CD4-positive, alpha-beta T cell (primary cell): ENCODE results near the gene PAPSS1. TPM values are rescaled to one million over a fixed set of nuclear protein-coding genes. Genes with fewer than 3 reads are reported as not detected.

Source experiments
- ATAC-seq: fragments of 200-7000 bp; cut with Tn5 transposase; one replicate; pipeline ENCODE4 v1.10.0; 2022; ENCODE audit warnings: mild to moderate bottlenecking; ENCODE audit not compliant: poor library complexity
- CTCF ChIA-PET: fragments of 350-600 bp; sonication (Branson Sonifier 250); formaldehyde crosslinking; loops from one replicate; lab custom pipeline; 2021; ENCODE audit warnings: antibody characterized with exemption, inconsistent platforms; lab: Charles Lee
- POLR2A ChIA-PET: fragments of 350-600 bp; sonication (Branson Sonifier 250); formaldehyde crosslinking; loops from one replicate; lab custom pipeline; 2021; ENCODE audit warnings: antibody characterized with exemption, inconsistent platforms; lab: Charles Lee
- DNase-seq, 14 experiments: peaks; one replicate each; pipeline ENCODE4 v3.0.0-alpha.2; 2013 to 2020; ENCODE audit warnings: mixed read lengths in 2 of 14
- H3K27ac ChIP-seq, 2 donors: one replicate each; pipeline versions ENCODE4 v1.5.1 to v1.7.0; 2013; ENCODE audit warnings: low read length in 2 of 2, low read depth in 1 of 2, mild to moderate bottlenecking in 1 of 2
- H3K27me3 ChIP-seq, 2 experiments: 1 replicate in 1 of 2; 2 replicates in 1 of 2; pipeline versions ENCODE4 v1.6.1 to v1.7.0; 2013; ENCODE audit warnings: low read length in 2 of 2, control low read depth in 1 of 2, mild to moderate bottlenecking in 1 of 2, moderate library complexity in 1 of 2; ENCODE audit not compliant: insufficient read depth in 2 of 2, control insufficient read depth in 1 of 2
- H3K36me3 ChIP-seq: one replicate; pipeline ENCODE4 v1.6.1; 2013; ENCODE audit warnings: low read length, control low read depth; ENCODE audit not compliant: insufficient read depth
- H3K4me1 ChIP-seq: one replicate; pipeline ENCODE4 v1.6.1; 2013; ENCODE audit warnings: low read length, control low read depth; ENCODE audit not compliant: insufficient read depth
- H3K4me3 ChIP-seq: one replicate; pipeline ENCODE4 v1.5.1; 2013; ENCODE audit warnings: mild to moderate bottlenecking, low read length, moderate library complexity
- H3K9me3 ChIP-seq, 2 experiments: 1 replicate in 1 of 2; 2 replicates in 1 of 2; pipeline versions ENCODE4 v1.6.1 to v1.7.0; 2013; ENCODE audit warnings: low read length in 2 of 2, mild to moderate bottlenecking in 2 of 2, control low read depth in 1 of 2, moderate library complexity in 1 of 2; ENCODE audit not compliant: control insufficient read depth in 1 of 2, insufficient read depth in 1 of 2
- H3K27ac Mint-ChIP-seq: one replicate; pipeline ENCODE4 v1.8.0; 2020; ENCODE audit warnings: mixed read lengths
- H3K27me3 Mint-ChIP-seq: one replicate; pipeline ENCODE4 v1.8.0; 2021; ENCODE audit warnings: mixed read lengths
- H3K36me3 Mint-ChIP-seq: one replicate; pipeline ENCODE4 v1.8.0; 2021; ENCODE audit warnings: low read depth, mixed read lengths
- H3K4me1 Mint-ChIP-seq: one replicate; pipeline ENCODE4 v1.8.0; 2021; ENCODE audit warnings: low read depth, mixed read lengths
- H3K4me3 Mint-ChIP-seq: one replicate; pipeline ENCODE4 v1.8.0; 2020; ENCODE audit warnings: mild to moderate bottlenecking, mixed read lengths
- H3K9me3 Mint-ChIP-seq: one replicate; pipeline ENCODE4 v1.8.0; 2020; ENCODE audit warnings: mixed read lengths
- intact Hi-C, 2 experiments: fragments of 100-400 bp; cut with DNase I in 1 of 2; cut with micrococcal nuclease in 1 of 2; formaldehyde crosslinking; loops; one replicate each; pipeline versions ENCODE4 v1.15.1 to v1.9.0; 2023 to 2025; cut with DNase I, micrococcal nuclease
- total RNA-seq, 174 experiments: library from RNA in 2 of 174; stranded (reverse) in 2 of 174; gene quantifications; one replicate each; pipeline ENCODE4 v1.2.3 and lab custom pipeline; 2021 to 2026
- TF ChIP-seq, protein P1 (sequence below): fragments of 200-600 bp; IDR thresholded peaks from one replicate; pipeline ENCODE4 v1.8.0; 2022; ENCODE audit warnings: antibody characterized with exemption, mild to moderate bottlenecking

The PAPSS1 gene
- total RNA-seq, 2 experiments from 2014 or later, result 5.6 to 6.6 TPM

DNA sequence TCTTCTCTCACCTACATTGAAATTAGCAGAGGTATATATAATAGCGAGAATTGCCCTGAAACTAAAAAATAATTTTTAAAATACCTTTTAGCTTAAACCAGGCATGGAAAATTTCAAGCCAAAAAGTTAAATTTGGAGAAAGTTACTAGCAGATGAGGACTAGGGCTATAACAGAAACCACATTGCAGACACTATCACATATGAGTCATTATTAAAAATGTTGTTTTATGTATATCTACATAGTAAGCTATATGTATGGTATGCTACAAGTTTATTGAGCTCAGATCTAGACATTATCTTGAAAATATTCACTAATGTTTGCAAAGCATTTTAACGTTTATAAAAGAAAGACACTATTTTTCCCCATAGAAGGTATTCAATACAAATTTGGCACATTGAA lies 147.8 kb downstream of the PAPSS1 start:
- TF ChIP-seq, protein P1, sequence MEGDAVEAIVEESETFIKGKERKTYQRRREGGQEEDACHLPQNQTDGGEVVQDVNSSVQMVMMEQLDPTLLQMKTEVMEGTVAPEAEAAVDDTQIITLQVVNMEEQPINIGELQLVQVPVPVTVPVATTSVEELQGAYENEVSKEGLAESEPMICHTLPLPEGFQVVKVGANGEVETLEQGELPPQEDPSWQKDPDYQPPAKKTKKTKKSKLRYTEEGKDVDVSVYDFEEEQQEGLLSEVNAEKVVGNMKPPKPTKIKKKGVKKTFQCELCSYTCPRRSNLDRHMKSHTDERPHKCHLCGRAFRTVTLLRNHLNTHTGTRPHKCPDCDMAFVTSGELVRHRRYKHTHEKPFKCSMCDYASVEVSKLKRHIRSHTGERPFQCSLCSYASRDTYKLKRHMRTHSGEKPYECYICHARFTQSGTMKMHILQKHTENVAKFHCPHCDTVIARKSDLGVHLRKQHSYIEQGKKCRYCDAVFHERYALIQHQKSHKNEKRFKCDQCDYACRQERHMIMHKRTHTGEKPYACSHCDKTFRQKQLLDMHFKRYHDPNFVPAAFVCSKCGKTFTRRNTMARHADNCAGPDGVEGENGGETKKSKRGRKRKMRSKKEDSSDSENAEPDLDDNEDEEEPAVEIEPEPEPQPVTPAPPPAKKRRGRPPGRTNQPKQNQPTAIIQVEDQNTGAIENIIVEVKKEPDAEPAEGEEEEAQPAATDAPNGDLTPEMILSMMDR, result no peak
- H3K4me1 ChIP-seq, result no peaks in the 10 kb centered on the region
- H3K27ac ChIP-seq, result no peak overlapping the region
- no peak overlapping the region for H3K4me3 ChIP-seq
- no peak for ATAC-seq
- H3K36me3 Mint-ChIP-seq, result no peaks in the 10 kb centered on the region
- peaks cover 0 to 5% of the 10 kb centered on the region in 2 experiments for H3K9me3 ChIP-seq
- intact Hi-C loops, result no loop called here
- no peak overlapping the region for H3K27ac Mint-ChIP-seq
- H3K4me1 Mint-ChIP-seq, result no peaks in the 10 kb centered on the region
- DNase-seq, result no peak
- H3K36me3 ChIP-seq, result no peaks in the 10 kb centered on the region
- H3K9me3 Mint-ChIP-seq, result peaks cover 7% of the 10 kb centered on the region
- no peaks in the 10 kb centered on the region for H3K27me3 ChIP-seq
- no peak overlapping the region for H3K4me3 Mint-ChIP-seq
- POLR2A ChIA-PET, result no interaction called here
- CTCF ChIA-PET, result no interaction called here
- H3K27me3 Mint-ChIP-seq, result peaks cover 19% of the 10 kb centered on the region

DNA sequence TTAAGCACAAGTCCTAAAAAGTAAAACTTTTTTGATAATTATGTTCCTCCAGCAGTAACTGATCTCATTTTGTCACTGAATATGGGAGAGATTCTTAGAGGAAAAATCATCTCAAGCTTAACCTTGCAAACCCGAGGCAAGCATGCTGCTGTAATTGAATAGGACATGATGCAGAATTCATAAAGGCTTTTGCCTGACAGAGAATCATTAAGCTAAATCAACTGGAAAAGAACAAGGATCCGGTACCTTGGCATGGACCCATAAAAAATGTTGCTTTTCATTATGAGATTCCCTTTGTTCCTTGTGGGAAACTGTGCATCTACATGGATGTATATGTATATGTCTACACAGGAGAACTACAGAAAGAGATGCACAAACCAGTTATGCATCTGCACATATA lies 149.1 kb downstream of the PAPSS1 start:
- Mint-ChIP-seq H3K9me3 (peaks cover 10% of the 10 kb centered on the region), H3K4me1 (no peaks in the 10 kb centered on the region), H3K27me3 (peaks cover 12% of the 10 kb centered on the region), H3K36me3 (no peaks in the 10 kb centered on the region), H3K4me3 (no peak overlapping the region), H3K27ac (no peak overlapping the region)
- CTCF ChIA-PET, result no interaction called here
- Histone ChIP-seq H3K4me1 (no peaks in the 10 kb centered on the region), H3K4me3 (no peak overlapping the region), H3K27ac (no peak overlapping the region), H3K27me3 (no peaks in the 10 kb centered on the region), H3K36me3 (no peaks in the 10 kb centered on the region), H3K9me3 (peaks cover 0 to 5% of the 10 kb centered on the region in 2 experiments)
- TF ChIP-seq, protein P1, result no peak
- DNase-seq (no peak), ATAC-seq (no peak)
- intact Hi-C loops, result no loop called here
- POLR2A ChIA-PET, result no interaction called here

DNA sequence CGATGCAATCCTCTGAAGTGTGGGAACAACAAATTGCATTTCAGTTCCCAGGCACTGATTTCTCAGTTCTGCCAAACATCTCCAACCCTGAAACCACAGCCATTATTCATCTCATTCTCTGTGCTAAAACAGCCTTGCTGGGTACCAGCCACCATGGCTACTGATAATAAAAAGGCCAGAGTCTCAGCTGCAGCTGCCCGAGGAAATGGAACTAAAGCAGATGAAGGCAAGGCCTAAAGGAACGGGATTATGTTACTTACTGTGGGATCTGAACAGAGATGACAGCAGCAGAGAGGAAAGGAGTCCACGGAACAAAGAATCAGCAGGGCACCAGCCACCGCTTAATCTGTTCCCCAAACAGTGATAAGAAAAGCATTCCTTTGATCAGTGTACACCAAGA lies 155.7 kb downstream of the PAPSS1 start:
- H3K4me1 ChIP-seq, result no peaks in the 10 kb centered on the region
- H3K27ac Mint-ChIP-seq, result no peak overlapping the region
- H3K4me1 Mint-ChIP-seq, result no peaks in the 10 kb centered on the region
- intact Hi-C loops, result no loop called here
- no peak overlapping the region for H3K4me3 ChIP-seq
- TF ChIP-seq, protein P1, result no peak
- peaks cover 18% of the 10 kb centered on the region for H3K9me3 Mint-ChIP-seq
- peaks cover 31% of the 10 kb centered on the region for H3K27me3 Mint-ChIP-seq
- peaks cover 0 to 11% of the 10 kb centered on the region in 2 experiments for H3K9me3 ChIP-seq
- ChIA-PET POLR2A (no interaction called here), CTCF (no interaction called here)
- H3K27me3 ChIP-seq, result no peaks in the 10 kb centered on the region
- no peak overlapping the region for H3K4me3 Mint-ChIP-seq
- no peak for ATAC-seq
- no peak for DNase-seq
- H3K36me3 Mint-ChIP-seq, result no peaks in the 10 kb centered on the region
- no peak overlapping the region for H3K27ac ChIP-seq
- H3K36me3 ChIP-seq, result no peaks in the 10 kb centered on the region

Other genes with a start within 250 kb of the PAPSS1 start
- gene SGMS2, start 104.7 kb upstream of the PAPSS1 start, total RNA-seq, result under 1 TPM in 1 of 2 experiments, not detected in 1; 0.08 TPM
- gene CYP2U1, start 211.3 kb upstream of the PAPSS1 start, total RNA-seq, result 1 to 10 TPM; 2.9 to 4.0 TPM